Osteoblast (primary cell): ENCODE measurements around the gene CACNA1E. TPM values are rescaled to one million over a fixed set of nuclear protein-coding genes. Genes with fewer than 3 reads are reported as not detected.

ENCODE experiments used
- DNase-seq: peaks from one replicate; pipeline ENCODE4 v3.0.0; 2011; ENCODE audit warnings: low spot score, mixed read lengths; ENCODE audit not compliant: insufficient read length; ENCODE audit errors: missing footprints
- H2AFZ ChIP-seq: 2 replicates; pipeline ENCODE4 v1.6.0; 2011; ENCODE audit warnings: mild to moderate bottlenecking, low read length
- H3K27ac ChIP-seq: 2 replicates; pipeline ENCODE4 v1.5.1; 2011; ENCODE audit warnings: mild to moderate bottlenecking, low read depth, low read length, moderate library complexity
- H3K27me3 ChIP-seq: 2 replicates; pipeline ENCODE4 v1.6.0; 2012; ENCODE audit warnings: mild to moderate bottlenecking, control low read depth, inconsistent platforms, low read length, moderate library complexity; ENCODE audit not compliant: insufficient read depth
- H3K36me3 ChIP-seq: 2 replicates; pipeline ENCODE4 v1.5.1; 2011; ENCODE audit warnings: mild to moderate bottlenecking, low read length, control low read depth, moderate library complexity; ENCODE audit not compliant: insufficient read depth
- H3K4me1 ChIP-seq: 2 replicates; pipeline ENCODE4 v1.5.1; 2011; ENCODE audit warnings: mild to moderate bottlenecking, low read length, control low read depth, moderate library complexity; ENCODE audit not compliant: insufficient read depth
- H3K4me2 ChIP-seq: 2 replicates; pipeline ENCODE4 v1.6.0; 2011; ENCODE audit warnings: mild to moderate bottlenecking, low read length; ENCODE audit not compliant: insufficient read depth
- H3K4me3 ChIP-seq: fragments of 200-600 bp; sonication (generic); 3 replicates; pipeline ENCODE4 v1.5.1; 2012; ENCODE audit warnings: mild to moderate bottlenecking, low read length, inconsistent platforms; ENCODE audit not compliant: insufficient read depth
- H3K79me2 ChIP-seq: 2 replicates; pipeline ENCODE4 v1.6.0; 2012; ENCODE audit warnings: mild to moderate bottlenecking, low read length, control low read depth, inconsistent platforms; ENCODE audit not compliant: insufficient read depth
- H3K9me3 ChIP-seq: 2 replicates; pipeline ENCODE4 v1.5.1; 2011; ENCODE audit warnings: low read depth, low read length, control low read depth
- H4K20me1 ChIP-seq: 2 replicates; pipeline ENCODE4 v1.6.0; 2012; ENCODE audit warnings: mild to moderate bottlenecking, low read length, control low read depth; ENCODE audit not compliant: insufficient read depth
- total RNA-seq: library from RNA; depleted of rRNA; stranded (reverse); fragments of >200 nt; gene quantifications from 2 replicates; pipeline ENCODE4 v1.2.3, GENCODE V29; 2012
- TF ChIP-seq, protein P1 (sequence below): IDR thresholded peaks from 2 replicates; pipeline ENCODE4 v1.5.1; 2011; ENCODE audit warnings: mild to moderate bottlenecking, low read depth, low read length, moderate library complexity; ENCODE audit errors: extremely low read depth

CACNA1E gene
- total RNA-seq, 1 donor, result under 0.01 TPM

DNA sequence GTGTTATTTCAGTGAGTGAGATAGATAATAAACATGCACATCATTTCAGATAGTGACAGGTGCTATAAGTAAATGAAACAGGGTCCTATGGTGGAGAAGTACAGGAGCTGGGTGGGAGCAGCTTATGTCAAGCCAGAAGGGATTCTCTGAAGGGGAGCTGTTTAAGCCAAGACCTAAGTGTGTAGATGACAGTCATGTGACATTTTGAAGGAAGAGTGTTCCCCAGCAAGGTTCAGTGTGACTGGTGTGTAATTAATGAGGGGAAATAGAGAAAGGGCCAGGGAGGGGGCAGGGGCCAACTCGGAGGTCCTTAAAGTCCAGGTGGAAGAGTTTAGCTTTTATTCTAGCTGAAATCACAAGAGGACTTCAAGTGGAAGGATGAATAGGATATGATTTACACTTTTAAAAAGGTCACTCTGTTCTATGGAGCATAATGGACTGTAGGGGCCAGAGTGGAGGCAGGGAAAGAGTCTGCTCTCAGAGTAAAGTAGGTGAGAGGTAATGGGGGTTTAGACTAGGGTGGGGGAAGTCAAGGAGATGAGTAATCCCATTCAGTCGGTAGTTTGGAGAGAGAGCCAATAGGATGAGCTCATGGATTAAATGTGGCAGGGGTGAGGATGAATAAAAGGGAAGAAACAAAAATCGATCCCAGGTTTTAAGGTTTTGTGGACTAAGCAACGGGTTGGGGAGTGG is 243.1 kb downstream of the CACNA1E start:
- H3K4me1 ChIP-seq, result no peaks in the 10 kb centered on the region
- no peak for DNase-seq
- no peaks in the 10 kb centered on the region for H3K79me2 ChIP-seq
- TF ChIP-seq, protein P1, sequence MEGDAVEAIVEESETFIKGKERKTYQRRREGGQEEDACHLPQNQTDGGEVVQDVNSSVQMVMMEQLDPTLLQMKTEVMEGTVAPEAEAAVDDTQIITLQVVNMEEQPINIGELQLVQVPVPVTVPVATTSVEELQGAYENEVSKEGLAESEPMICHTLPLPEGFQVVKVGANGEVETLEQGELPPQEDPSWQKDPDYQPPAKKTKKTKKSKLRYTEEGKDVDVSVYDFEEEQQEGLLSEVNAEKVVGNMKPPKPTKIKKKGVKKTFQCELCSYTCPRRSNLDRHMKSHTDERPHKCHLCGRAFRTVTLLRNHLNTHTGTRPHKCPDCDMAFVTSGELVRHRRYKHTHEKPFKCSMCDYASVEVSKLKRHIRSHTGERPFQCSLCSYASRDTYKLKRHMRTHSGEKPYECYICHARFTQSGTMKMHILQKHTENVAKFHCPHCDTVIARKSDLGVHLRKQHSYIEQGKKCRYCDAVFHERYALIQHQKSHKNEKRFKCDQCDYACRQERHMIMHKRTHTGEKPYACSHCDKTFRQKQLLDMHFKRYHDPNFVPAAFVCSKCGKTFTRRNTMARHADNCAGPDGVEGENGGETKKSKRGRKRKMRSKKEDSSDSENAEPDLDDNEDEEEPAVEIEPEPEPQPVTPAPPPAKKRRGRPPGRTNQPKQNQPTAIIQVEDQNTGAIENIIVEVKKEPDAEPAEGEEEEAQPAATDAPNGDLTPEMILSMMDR, result no peak
- no peak overlapping the region for H3K4me3 ChIP-seq
- H3K27me3 ChIP-seq, result no peaks in the 10 kb centered on the region
- no peak overlapping the region for H3K4me2 ChIP-seq
- H3K36me3 ChIP-seq, result no peaks in the 10 kb centered on the region
- no peaks in the 10 kb centered on the region for H4K20me1 ChIP-seq
- no peaks in the 10 kb centered on the region for H3K9me3 ChIP-seq
- H2AFZ ChIP-seq, result no peak overlapping the region
- no peak overlapping the region for H3K27ac ChIP-seq

- Histone ChIP-seq H3K79me2 (no peaks in the 10 kb centered on the region), H3K4me3 (no peak overlapping the region), H3K27me3 (no peaks in the 10 kb centered on the region), H4K20me1 (no peaks in the 10 kb centered on the region), H3K4me1 (no peaks in the 10 kb centered on the region), H3K27ac (no peak overlapping the region), H3K4me2 (no peak overlapping the region), H3K36me3 (no peaks in the 10 kb centered on the region), H3K9me3 (no peaks in the 10 kb centered on the region), H2AFZ (no peak overlapping the region)
- TF ChIP-seq, protein P1, result no peak
- no peak for DNase-seq
Measured at GRCh38 chr1:181730606-181731005, 247.3 kb downstream of the CACNA1E start.

DNA sequence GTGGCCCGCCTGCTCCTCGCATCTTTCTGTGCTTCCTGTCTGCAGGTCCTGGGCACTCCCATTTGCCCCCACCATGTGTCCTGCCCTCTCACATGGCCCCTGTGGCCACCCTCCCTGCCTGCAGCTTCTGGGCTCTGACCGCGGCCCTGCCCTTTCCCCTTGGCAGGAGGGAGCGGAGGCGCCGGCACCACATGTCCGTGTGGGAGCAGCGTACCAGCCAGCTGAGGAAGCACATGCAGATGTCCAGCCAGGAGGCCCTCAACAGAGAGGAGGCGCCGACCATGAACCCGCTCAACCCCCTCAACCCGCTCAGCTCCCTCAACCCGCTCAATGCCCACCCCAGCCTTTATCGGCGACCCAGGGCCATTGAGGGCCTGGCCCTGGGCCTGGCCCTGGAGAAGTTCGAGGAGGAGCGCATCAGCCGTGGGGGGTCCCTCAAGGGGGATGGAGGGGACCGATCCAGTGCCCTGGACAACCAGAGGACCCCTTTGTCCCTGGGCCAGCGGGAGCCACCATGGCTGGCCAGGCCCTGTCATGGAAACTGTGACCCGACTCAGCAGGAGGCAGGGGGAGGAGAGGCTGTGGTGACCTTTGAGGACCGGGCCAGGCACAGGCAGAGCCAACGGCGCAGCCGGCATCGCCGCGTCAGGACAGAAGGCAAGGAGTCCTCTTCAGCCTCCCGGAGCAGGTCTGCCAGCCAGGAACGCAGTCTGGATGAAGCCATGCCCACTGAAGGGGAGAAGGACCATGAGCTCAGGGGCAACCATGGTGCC is 249.1 kb downstream of the CACNA1E start:
- Histone ChIP-seq H3K27me3 (no peaks in the 10 kb centered on the region), H2AFZ (no peak overlapping the region), H3K9me3 (no peaks in the 10 kb centered on the region), H3K36me3 (no peaks in the 10 kb centered on the region), H3K4me2 (no peak overlapping the region), H3K79me2 (no peaks in the 10 kb centered on the region), H3K4me3 (no peak overlapping the region), H3K27ac (no peak overlapping the region), H3K4me1 (no peaks in the 10 kb centered on the region), H4K20me1 (no peaks in the 10 kb centered on the region)
- TF ChIP-seq, protein P1, result no peak
- no peak for DNase-seq

GRCh38 chr1:181733486-181733885 is 250.2 kb downstream of the CACNA1E start:
- no peak overlapping the region for H3K27ac ChIP-seq
- no peak overlapping the region for H3K4me2 ChIP-seq
- H3K79me2 ChIP-seq, result no peaks in the 10 kb centered on the region
- no peaks in the 10 kb centered on the region for H3K36me3 ChIP-seq
- TF ChIP-seq, protein P1, result no peak
- H3K9me3 ChIP-seq, result no peaks in the 10 kb centered on the region
- no peaks in the 10 kb centered on the region for H3K4me1 ChIP-seq
- DNase-seq, result no peak
- no peak overlapping the region for H2AFZ ChIP-seq
- H4K20me1 ChIP-seq, result no peaks in the 10 kb centered on the region
- H3K27me3 ChIP-seq, result no peaks in the 10 kb centered on the region
- H3K4me3 ChIP-seq, result no peak overlapping the region
